ENCODE data around the gene FEZ2. TPM values are rescaled to one million over a fixed set of nuclear protein-coding genes. Genes with fewer than 3 reads are reported as not detected.

FEZ2 gene
- total and polyA plus RNA-seq, 2 donors (not counting 3 experiments of a cell fraction or from before 2014, with no cell fraction given) = 41.2 to 72.4 TPM

DNA sequence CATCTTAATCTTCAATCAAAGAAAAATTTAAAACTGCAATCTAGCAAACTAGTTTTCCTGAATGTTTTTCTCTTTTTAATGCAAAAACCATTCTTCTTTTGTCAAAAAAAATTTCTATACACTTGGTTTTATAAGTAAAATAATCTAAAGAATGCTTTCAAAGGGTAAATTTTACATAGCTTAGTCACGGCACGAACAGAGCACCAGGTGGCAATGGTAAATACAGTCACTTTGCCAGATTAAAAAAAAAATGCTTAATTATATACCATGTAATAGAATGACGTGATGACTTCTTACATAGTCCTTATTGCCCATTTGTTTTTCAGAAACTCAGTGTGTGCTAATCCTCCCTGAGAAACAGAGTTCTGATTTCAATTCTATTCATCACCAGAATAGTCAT lies 10.4 kb downstream of the FEZ2 start:
- Histone ChIP-seq H3K4me3 (replicated peaks in 1 of 3; ENCODE audit: insufficient read depth in 1 of 3, low read depth in 1 of 3, low read length in 3 of 3) (no peak overlapping the region), H3K9ac (replicated peaks; ENCODE audit: extremely low read depth, insufficient read depth, low read length) (no peak overlapping the region), H3K27ac (ENCODE audit: insufficient read depth, low read depth, low read length) (no peak overlapping the region), H3K4me2 (ENCODE audit: insufficient read depth, low read length) (no peak overlapping the region), H3K79me2 (ENCODE audit: control insufficient read depth, insufficient read depth, low read length) (peaks cover 85% of the 10 kb centered on the region), H4K20me1 (replicated peaks; ENCODE audit: control insufficient read depth, extremely low read depth, insufficient read depth, low read length) (no peaks in the 10 kb centered on the region), H3K9me1 (replicated peaks; ENCODE audit: control insufficient read depth, extremely low read depth, insufficient read depth, low read length) (no peaks in the 10 kb centered on the region), H3K9me3 (replicated peaks; ENCODE audit: control insufficient read depth, insufficient read depth, low read length) (no peaks in the 10 kb centered on the region), H3K4me1 (ENCODE audit: control insufficient read depth, extremely low read depth, insufficient read depth, low read length) (no peaks in the 10 kb centered on the region), H3K36me3 (ENCODE audit: control insufficient read depth in 2 of 2, extremely low read depth in 1 of 2, insufficient read depth in 2 of 2, low read length in 2 of 2) (peaks cover 8 to 19% of the 10 kb centered on the region in 2 experiments), H3K27me3 (ENCODE audit: control insufficient read depth in 2 of 2, insufficient read depth in 2 of 2, low read length in 2 of 2) (no peaks in the 10 kb centered on the region), H2AFZ (ENCODE audit: low read depth, low read length) (no peak overlapping the region)
- CTCF ChIA-PET = no interaction called here
- no peak for TF ChIP-seq FOS (IDR thresholded peaks at IDR 0.05; ENCODE audit: borderline replicate concordance, insufficient read depth, low read length)
- no peak for TF ChIP-seq JUN (IDR thresholded peaks at IDR 0.05; ENCODE audit: borderline replicate concordance, insufficient read depth, insufficient read length, low read depth)
- no peak for TF ChIP-seq EZH2 (IDR thresholded peaks at IDR 0.05; ENCODE audit: borderline replicate concordance, low read depth, low read length, severe bottlenecking)
- no peak for TF ChIP-seq POLR2AphosphoS5 (IDR thresholded peaks at IDR 0.05; ENCODE audit: insufficient read depth, low read depth, low read length)
- TF ChIP-seq, protein P1, sequence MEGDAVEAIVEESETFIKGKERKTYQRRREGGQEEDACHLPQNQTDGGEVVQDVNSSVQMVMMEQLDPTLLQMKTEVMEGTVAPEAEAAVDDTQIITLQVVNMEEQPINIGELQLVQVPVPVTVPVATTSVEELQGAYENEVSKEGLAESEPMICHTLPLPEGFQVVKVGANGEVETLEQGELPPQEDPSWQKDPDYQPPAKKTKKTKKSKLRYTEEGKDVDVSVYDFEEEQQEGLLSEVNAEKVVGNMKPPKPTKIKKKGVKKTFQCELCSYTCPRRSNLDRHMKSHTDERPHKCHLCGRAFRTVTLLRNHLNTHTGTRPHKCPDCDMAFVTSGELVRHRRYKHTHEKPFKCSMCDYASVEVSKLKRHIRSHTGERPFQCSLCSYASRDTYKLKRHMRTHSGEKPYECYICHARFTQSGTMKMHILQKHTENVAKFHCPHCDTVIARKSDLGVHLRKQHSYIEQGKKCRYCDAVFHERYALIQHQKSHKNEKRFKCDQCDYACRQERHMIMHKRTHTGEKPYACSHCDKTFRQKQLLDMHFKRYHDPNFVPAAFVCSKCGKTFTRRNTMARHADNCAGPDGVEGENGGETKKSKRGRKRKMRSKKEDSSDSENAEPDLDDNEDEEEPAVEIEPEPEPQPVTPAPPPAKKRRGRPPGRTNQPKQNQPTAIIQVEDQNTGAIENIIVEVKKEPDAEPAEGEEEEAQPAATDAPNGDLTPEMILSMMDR (IDR thresholded peaks at IDR 0.05; ENCODE audit: extremely low read depth in 1 of 2, insufficient read depth in 1 of 2, low read depth in 1 of 2, low read length in 2 of 2) = no peak
- TF ChIP-seq, protein P2, sequence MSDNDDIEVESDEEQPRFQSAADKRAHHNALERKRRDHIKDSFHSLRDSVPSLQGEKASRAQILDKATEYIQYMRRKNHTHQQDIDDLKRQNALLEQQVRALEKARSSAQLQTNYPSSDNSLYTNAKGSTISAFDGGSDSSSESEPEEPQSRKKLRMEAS (IDR thresholded peaks at IDR 0.05; ENCODE audit: insufficient read depth, insufficient read length) = no peak
- TF ChIP-seq POLR2A (IDR thresholded peaks at IDR 0.05; ENCODE audit: low read depth, low read length) = no peak
- TF ChIP-seq GATA2 (IDR thresholded peaks at IDR 0.05; ENCODE audit: insufficient read depth, insufficient read length, low read depth, low read length) = no peak
- no peak for TF ChIP-seq MYC (IDR thresholded peaks at IDR 0.05; ENCODE audit: low read depth, low read length)
- POLR2A ChIA-PET = no interaction called here
- dilution Hi-C loops (cut with MboI; ENCODE audit: extremely low pct_ligation_motif_present, low sequenced_read_pairs) (no loop called here), intact Hi-C loops (cut with micrococcal nuclease) (no loop called here)
- no peak for DNase-seq (ENCODE audit: low read depth, low spot score)
- BruUV-seq (replicated peaks) = no TSS peak
- FAIRE-seq = no peak
